Neural cell (in vitro differentiated cells): ENCODE data around the gene MAP3K5.
"Not testable (repeated sequence)": the region's sequence is repeated elsewhere in the genome, so short reads cannot be mapped to it uniquely, and the experiment has no call there.

Experiments
- CTCF ChIP-seq: fragments of 450-650 bp; IDR thresholded peaks from 2 replicates; pipeline ENCODE4 v1.5.1; 2014; ENCODE audit warnings: antibody characterized with exemption, mild to moderate bottlenecking, moderate library complexity; ENCODE audit not compliant: poor library complexity, severe bottlenecking
- POLR2AphosphoS5 ChIP-seq: IDR thresholded peaks from 2 replicates; pipeline ENCODE4 v1.6.1; 2012
- TF ChIP-seq, protein P1 (sequence below): IDR thresholded peaks from 2 replicates; pipeline ENCODE4 v1.6.1; 2012; ENCODE audit warnings: borderline replicate concordance

- TF ChIP-seq, protein P1, sequence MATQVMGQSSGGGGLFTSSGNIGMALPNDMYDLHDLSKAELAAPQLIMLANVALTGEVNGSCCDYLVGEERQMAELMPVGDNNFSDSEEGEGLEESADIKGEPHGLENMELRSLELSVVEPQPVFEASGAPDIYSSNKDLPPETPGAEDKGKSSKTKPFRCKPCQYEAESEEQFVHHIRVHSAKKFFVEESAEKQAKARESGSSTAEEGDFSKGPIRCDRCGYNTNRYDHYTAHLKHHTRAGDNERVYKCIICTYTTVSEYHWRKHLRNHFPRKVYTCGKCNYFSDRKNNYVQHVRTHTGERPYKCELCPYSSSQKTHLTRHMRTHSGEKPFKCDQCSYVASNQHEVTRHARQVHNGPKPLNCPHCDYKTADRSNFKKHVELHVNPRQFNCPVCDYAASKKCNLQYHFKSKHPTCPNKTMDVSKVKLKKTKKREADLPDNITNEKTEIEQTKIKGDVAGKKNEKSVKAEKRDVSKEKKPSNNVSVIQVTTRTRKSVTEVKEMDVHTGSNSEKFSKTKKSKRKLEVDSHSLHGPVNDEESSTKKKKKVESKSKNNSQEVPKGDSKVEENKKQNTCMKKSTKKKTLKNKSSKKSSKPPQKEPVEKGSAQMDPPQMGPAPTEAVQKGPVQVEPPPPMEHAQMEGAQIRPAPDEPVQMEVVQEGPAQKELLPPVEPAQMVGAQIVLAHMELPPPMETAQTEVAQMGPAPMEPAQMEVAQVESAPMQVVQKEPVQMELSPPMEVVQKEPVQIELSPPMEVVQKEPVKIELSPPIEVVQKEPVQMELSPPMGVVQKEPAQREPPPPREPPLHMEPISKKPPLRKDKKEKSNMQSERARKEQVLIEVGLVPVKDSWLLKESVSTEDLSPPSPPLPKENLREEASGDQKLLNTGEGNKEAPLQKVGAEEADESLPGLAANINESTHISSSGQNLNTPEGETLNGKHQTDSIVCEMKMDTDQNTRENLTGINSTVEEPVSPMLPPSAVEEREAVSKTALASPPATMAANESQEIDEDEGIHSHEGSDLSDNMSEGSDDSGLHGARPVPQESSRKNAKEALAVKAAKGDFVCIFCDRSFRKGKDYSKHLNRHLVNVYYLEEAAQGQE = not testable (repeated sequence)
- not testable (repeated sequence) for TF ChIP-seq CTCF, POLR2AphosphoS5
Observed at GRCh38 chr6:136590846-136591245, 201.4 kb downstream of the MAP3K5 start.
